Measurements from ENCODE around the gene SEMA6A. TPM values are rescaled to one million over a fixed set of nuclear protein-coding genes. Genes with fewer than 3 reads are reported as not detected.

SEMA6A gene
- total and polyA plus RNA-seq, 9 of the 15 experiments (the other 6 are each of a cell fraction or from before 2014, with no cell fraction given), result 0.04 to 0.42 (median 0.18) TPM; not detected in 5

DNA sequence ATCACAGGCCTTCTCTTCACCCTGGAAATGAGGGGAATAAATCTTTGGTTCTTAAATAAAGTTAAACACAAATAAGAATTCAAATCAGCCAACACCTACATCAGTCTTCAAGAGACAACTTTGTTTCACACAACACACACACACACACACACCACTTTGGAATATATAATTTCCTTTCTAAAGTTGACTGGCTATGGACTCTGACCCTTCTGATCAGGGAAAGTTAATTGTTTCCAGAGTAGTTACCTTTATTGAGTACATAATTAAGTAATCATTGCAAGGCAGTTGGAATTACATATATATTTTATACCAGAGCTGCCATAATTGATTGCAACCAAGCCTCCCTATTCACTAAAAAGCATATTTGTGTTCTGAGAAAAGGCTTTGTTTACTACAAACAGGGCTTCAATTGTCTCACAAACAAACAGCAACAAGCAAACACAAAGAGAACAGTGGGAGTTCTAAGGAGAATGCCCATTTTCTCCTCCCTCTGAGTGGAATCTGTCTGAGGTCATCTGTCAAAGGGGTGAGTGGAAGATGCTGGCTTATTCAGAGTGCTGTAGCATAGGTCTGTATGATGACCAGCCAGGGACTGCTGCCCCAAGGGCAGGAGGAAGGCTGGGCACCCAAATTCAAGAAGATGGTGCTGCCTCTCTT lies 136.6 kb downstream of the SEMA6A start (continued):
- TF ChIP-seq, protein P1, sequence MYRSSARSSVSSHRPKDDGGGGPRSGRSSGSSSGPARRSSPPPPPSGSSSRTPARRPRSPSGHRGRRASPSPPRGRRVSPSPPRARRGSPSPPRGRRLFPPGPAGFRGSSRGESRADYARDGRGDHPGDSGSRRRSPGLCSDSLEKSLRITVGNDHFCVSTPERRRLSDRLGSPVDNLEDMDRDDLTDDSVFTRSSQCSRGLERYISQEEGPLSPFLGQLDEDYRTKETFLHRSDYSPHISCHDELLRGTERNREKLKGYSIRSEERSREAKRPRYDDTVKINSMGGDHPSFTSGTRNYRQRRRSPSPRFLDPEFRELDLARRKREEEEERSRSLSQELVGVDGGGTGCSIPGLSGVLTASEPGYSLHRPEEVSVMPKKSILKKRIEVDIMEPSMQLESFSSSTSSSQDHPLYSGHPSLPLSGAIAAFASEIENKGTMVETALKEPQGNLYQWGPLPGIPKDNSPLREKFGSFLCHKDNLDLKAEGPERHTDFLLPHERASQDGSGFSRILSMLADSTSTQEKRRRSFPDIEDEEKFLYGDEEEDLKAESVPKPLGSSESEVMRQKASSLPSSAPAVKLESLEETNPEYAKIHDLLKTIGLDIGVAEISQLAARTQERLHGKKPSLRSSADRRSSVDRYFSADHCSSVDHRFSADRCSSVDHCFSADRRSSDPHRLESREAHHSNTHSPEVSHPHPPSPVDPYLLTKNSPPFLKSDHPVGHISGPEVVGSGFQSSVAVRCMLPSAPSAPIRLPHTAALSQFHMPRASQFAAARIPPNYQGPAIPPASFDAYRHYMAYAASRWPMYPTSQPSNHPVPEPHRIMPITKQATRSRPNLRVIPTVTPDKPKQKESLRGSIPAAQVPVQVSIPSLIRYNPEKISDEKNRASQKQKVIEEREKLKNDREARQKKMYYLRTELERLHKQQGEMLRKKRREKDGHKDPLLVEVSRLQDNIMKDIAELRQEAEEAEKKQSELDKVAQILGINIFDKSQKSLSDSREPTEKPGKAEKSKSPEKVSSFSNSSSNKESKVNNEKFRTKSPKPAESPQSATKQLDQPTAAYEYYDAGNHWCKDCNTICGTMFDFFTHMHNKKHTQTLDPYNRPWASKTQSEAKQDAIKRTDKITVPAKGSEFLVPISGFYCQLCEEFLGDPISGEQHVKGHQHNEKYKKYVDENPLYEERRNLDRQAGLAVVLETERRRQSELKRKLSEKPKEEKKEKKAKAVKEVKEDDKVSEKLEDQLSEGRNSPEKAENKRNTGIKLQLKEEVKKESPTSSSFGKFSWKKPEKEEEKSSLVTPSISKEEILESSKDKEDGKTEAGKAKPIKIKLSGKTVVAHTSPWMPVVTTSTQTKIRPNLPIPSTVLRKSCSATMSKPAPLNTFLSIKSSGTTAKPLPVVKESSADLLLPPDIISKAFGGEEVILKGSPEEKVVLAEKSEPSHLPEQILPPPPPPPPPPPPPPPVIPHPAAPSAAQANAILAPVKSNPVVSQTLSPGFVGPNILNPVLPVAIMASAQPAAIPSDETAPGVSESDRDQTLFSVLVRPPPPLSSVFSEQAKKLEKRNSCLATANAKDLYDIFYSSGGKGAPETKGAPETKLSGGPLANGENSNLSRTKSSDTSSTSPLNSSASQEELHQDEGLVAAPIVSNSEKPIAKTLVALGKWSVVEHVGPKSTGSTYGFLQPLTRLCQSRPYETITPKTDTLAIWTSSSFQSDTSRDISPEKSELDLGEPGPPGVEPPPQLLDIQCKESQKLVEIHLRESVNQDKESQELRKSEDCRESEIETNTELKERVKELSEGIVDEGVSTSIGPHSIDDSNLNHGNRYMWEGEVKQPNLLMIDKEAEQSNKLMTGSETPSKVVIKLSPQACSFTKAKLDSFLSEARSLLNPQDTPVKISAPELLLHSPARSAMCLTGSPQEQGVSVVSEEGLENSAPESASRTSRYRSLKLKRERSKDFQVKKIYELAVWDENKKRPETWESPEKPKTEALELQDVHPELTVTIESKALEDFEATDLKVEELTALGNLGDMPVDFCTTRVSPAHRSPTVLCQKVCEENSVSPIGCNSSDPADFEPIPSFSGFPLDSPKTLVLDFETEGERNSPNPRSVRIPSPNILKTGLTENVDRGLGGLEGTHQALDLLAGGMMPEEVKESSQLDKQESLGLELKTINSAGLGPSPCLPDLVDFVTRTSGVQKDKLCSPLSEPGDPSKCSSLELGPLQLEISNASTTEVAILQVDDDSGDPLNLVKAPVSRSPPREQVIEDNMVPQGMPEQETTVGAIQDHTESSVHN (IDR thresholded peaks at IDR 0.05; ENCODE audit: borderline replicate concordance in 1 of 2, low read depth in 1 of 2), result no peak
- TF ChIP-seq PRDM10 (IDR thresholded peaks at IDR 0.05; ENCODE audit: partially characterized antibody), result no peak
- no peak for TF ChIP-seq THRA (IDR thresholded peaks at IDR 0.05)
- TF ChIP-seq SPI1 (IDR thresholded peaks at IDR 0.05; ENCODE audit: borderline replicate concordance, low read depth, low read length), result no peak
- TF ChIP-seq NFXL1 (CRISPR knock-in tag; IDR thresholded peaks at IDR 0.05), result no peak
- no peak for TF ChIP-seq NR4A1 (CRISPR knock-in tag; IDR thresholded peaks at IDR 0.05)
- TF ChIP-seq NR4A1 (tag; IDR thresholded peaks at IDR 0.05), result no peak
- no peak for TF ChIP-seq LARP7 (IDR thresholded peaks at IDR 0.05)

Measured in K562 (cell line).